Kidney epithelial cell (primary cell): ENCODE results near the gene TSHZ2. TPM values are rescaled to one million over a fixed set of nuclear protein-coding genes. Genes with fewer than 3 reads are reported as not detected.

ENCODE experiments used
- DNase-seq: peaks from one replicate; pipeline ENCODE4 v3.0.0-alpha.2; 2010; ENCODE audit warnings: low read depth
- H3K27me3 ChIP-seq: 2 replicates; pipeline ENCODE4 v1.6.0; 2011; ENCODE audit warnings: low read length; ENCODE audit not compliant: control insufficient read depth, insufficient read depth
- H3K36me3 ChIP-seq: 2 replicates; pipeline ENCODE4 v1.5.1; 2011; ENCODE audit warnings: low read length; ENCODE audit not compliant: control insufficient read depth, insufficient read depth
- H3K4me3 ChIP-seq: 2 replicates; pipeline ENCODE4 v1.5.1; 2011; ENCODE audit warnings: low read depth, mild to moderate bottlenecking, control low read depth, low read length
- total RNA-seq: library from RNA; depleted of rRNA; stranded (reverse); fragments of >200 nt; gene quantifications from 2 replicates; pipeline ENCODE4 v1.2.3, GENCODE V29; 2015
- TF ChIP-seq, protein P1 (sequence below): IDR thresholded peaks from 2 replicates; pipeline ENCODE4 v1.5.1; 2011; ENCODE audit warnings: mild to moderate bottlenecking, moderate library complexity, low read length, control low read depth, inconsistent platforms; ENCODE audit not compliant: insufficient read depth, poor library complexity, severe bottlenecking

Gene TSHZ2
- total RNA-seq, 1 donor from 2014 or later, result 1.0 TPM

DNA sequence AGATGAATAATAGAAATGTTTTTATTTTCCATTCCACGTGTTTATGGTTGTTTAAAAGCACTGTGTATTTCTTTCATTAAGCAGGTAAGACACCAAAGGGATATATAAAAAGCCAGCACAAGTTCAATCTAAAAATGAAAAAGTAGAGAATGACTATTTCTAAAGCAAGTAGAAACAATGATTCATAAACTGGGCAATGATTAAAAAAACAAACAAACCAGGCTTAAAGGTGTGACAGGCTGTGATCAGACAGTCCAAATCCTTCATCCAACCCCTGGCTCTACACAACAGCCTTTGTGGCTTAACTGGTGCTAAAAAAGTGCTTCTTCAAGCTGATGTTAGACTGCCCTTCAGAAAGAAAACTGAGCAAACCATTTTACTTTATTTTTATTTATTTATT, 45.7 kb upstream of the TSHZ2 start:
- TF ChIP-seq, protein P1, sequence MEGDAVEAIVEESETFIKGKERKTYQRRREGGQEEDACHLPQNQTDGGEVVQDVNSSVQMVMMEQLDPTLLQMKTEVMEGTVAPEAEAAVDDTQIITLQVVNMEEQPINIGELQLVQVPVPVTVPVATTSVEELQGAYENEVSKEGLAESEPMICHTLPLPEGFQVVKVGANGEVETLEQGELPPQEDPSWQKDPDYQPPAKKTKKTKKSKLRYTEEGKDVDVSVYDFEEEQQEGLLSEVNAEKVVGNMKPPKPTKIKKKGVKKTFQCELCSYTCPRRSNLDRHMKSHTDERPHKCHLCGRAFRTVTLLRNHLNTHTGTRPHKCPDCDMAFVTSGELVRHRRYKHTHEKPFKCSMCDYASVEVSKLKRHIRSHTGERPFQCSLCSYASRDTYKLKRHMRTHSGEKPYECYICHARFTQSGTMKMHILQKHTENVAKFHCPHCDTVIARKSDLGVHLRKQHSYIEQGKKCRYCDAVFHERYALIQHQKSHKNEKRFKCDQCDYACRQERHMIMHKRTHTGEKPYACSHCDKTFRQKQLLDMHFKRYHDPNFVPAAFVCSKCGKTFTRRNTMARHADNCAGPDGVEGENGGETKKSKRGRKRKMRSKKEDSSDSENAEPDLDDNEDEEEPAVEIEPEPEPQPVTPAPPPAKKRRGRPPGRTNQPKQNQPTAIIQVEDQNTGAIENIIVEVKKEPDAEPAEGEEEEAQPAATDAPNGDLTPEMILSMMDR, result no peak
- no peak for DNase-seq
- H3K27me3 ChIP-seq, result no peaks in the 10 kb centered on the region
- H3K4me3 ChIP-seq, result no peak overlapping the region
- no peaks in the 10 kb centered on the region for H3K36me3 ChIP-seq

DNA sequence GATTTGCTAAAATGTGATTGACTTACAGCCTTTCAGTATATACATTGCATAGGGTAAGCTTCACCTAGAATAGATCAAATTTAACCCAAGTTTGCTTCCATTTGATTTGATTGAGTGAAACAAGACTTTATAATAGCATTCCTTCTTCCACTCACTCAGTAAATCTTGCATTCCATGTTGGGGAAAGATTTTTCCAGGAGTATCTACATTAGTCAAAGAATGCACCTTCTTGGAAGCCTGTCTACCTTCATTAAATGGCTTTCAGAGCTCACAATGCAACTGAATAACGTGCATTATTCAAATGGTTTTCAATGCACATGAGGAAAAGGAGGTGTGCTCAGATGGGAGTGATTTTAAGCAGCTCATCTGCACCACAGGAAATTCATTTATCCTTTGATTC, 38.3 kb upstream of the TSHZ2 start:
- DNase-seq, result no peak

GRCh38 chr20:52936351-52937340, 35.5 kb upstream of the TSHZ2 start:
- no peaks in the 10 kb centered on the region for H3K36me3 ChIP-seq
- no peak overlapping the region for H3K4me3 ChIP-seq
- no peak for DNase-seq
- H3K27me3 ChIP-seq, result no peaks in the 10 kb centered on the region
- TF ChIP-seq, protein P1, result no peak

More for the DNA sequence above, 38.3 kb upstream of the TSHZ2 start:
- Histone ChIP-seq H3K36me3 (no peaks in the 10 kb centered on the region), H3K27me3 (no peaks in the 10 kb centered on the region), H3K4me3 (no peak overlapping the region)
- TF ChIP-seq, protein P1, result no peak

DNA sequence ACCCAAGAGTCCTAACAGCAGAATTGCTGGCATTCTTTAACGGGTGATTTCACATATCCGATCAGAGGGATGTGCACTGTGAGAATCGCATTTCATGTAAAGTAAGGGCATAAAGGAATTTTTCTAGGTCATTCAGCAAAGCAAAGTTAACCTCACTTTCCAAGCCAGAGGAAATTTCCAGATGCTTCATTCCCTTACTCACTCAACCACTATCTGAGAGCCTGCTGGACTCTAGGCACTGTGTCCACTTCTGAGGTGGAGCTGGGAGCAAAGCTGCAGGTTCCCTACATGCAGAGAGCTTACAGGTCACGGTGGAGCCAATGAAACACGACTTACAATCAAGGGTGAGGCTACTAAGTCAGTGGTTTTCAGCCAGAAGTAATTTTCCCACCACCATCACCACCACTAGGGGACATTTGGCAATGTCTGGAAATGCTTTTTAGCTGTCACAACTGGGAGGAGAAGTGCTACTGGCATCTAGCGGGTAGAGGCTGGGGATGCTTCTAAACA, 34.5 kb upstream of the TSHZ2 start:
- TF ChIP-seq, protein P1, result peak; percentile 21
- no peak for DNase-seq
- Histone ChIP-seq H3K36me3 (no peaks in the 10 kb centered on the region), H3K27me3 (no peaks in the 10 kb centered on the region), H3K4me3 (no peak overlapping the region)

- no peaks in the 10 kb centered on the region for H3K36me3 ChIP-seq
- TF ChIP-seq, protein P1, result no peak
- no peak overlapping the region for H3K4me3 ChIP-seq
- DNase-seq, result no peak
- no peaks in the 10 kb centered on the region for H3K27me3 ChIP-seq
Measured at GRCh38 chr20:52939141-52939540, 33.0 kb upstream of the TSHZ2 start.
